ENCODE results near the gene ZNF652.

DNA sequence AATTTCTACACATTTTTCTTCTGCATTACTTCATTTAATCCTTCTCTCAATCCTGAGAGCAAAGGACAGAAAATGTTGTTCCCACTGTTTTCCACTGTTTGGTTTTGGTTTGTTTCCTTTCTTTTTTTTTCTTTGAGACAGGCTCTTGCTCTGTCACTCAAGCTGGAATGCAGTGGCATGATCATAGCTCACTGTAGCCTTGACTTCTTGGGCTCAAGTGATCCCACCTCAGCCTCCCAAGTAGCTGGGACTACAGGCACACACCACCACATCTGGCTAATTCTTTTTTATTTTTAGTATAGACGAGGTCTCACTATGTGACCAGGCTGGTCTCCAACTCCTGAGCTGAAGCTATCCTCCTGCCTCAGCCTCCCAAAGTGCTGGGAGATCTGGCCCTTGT lies 7.0 kb upstream of the ZNF652 start:
- TF ChIP-seq EZH2phosphoT487 (IDR thresholded peaks at IDR 0.05; ENCODE audit: low read length) (no peak), EZH2 (optimal IDR thresholded peaks at IDR 0.05; ENCODE audit: low read depth, low read length) (no peak)
- TF ChIP-seq, protein P1, sequence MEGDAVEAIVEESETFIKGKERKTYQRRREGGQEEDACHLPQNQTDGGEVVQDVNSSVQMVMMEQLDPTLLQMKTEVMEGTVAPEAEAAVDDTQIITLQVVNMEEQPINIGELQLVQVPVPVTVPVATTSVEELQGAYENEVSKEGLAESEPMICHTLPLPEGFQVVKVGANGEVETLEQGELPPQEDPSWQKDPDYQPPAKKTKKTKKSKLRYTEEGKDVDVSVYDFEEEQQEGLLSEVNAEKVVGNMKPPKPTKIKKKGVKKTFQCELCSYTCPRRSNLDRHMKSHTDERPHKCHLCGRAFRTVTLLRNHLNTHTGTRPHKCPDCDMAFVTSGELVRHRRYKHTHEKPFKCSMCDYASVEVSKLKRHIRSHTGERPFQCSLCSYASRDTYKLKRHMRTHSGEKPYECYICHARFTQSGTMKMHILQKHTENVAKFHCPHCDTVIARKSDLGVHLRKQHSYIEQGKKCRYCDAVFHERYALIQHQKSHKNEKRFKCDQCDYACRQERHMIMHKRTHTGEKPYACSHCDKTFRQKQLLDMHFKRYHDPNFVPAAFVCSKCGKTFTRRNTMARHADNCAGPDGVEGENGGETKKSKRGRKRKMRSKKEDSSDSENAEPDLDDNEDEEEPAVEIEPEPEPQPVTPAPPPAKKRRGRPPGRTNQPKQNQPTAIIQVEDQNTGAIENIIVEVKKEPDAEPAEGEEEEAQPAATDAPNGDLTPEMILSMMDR (IDR thresholded peaks at IDR 0.05; ENCODE audit: low read length), result no peak
